K562 (cell line): ENCODE results near the gene ZNF438. TPM values are rescaled to one million over a fixed set of nuclear protein-coding genes. Genes with fewer than 3 reads are reported as not detected.

Experiments
- ATAC-seq: fragments of 200-7000 bp; cut with Tn5 transposase; 3 replicates; pipeline ENCODE4 v1.9.1; 2020; ENCODE audit warnings: moderate library complexity
- BruUV-seq: library from RNA; stranded (reverse); fragments of 400-500 nt; replicated peaks from 2 replicates; lab custom pipeline; 2021; lab: Mats Ljungman, UMichigan
- CTCF ChIA-PET: fragments of 300-600 bp; formaldehyde crosslinking; extraction: SDS; loops from one replicate; lab custom pipeline; 2021; ENCODE audit warnings: low intra/inter-chr PET ratio; lab: Yijun Ruan, JAX
- POLR2A ChIA-PET: fragments of 300-600, 350-650 bp; sonication (Branson Sonifier 250); formaldehyde crosslinking; extraction: SDS; loops from one replicate; lab custom pipeline; 2021; ENCODE audit warnings: antibody characterized with exemption, inconsistent platforms; lab: Yijun Ruan, JAX
- DNase-seq, 4 experiments: peaks; one replicate each; pipeline versions ENCODE4 v3.0.0 to v3.0.0-alpha.2; 2011 to 2018; ENCODE audit warnings: low spot score in 3 of 4, mixed read lengths in 3 of 4; ENCODE audit errors: extremely low read depth in 1 of 4
- FAIRE-seq: peaks from 2 replicates; lab custom pipeline; 2011; peaks lifted over from hg19 to GRCh38; lab: Jason Lieb, UNC
- H2AFZ ChIP-seq: 2 replicates; pipeline ENCODE4 v1.6.0; 2011; ENCODE audit warnings: low read depth, low read length, control low read depth, inconsistent platforms
- H3K27ac ChIP-seq: fragments of 200-600 bp; 3 replicates; pipeline ENCODE4 v1.8.0; 2011; ENCODE audit warnings: low read depth, mild to moderate bottlenecking, control low read depth, inconsistent platforms, low read length, moderate library complexity, mixed read lengths; ENCODE audit errors: extremely low read depth
- H3K27me3 ChIP-seq, 2 experiments: fragments of 300-600 bp in 1 of 2; 2 replicates in 1 of 2; 3 replicates in 1 of 2; pipeline versions ENCODE4 v1.6.0 to v1.8.0; 2011; ENCODE audit warnings: inconsistent platforms in 2 of 2, low read length in 2 of 2, mild to moderate bottlenecking in 1 of 2, mixed read lengths in 1 of 2, moderate library complexity in 1 of 2; ENCODE audit not compliant: control insufficient read depth in 2 of 2, insufficient read depth in 2 of 2
- H3K36me3 ChIP-seq: fragments of 300-600 bp; 3 replicates; pipeline ENCODE4 v1.8.0; 2011; ENCODE audit warnings: mild to moderate bottlenecking, low read length, inconsistent platforms; ENCODE audit not compliant: control insufficient read depth, insufficient read depth
- H3K4me1 ChIP-seq, 2 experiments: fragments of 200-600 bp in 1 of 2; replicated peaks in 1 of 2; 2 replicates in 1 of 2; 3 replicates in 1 of 2; pipeline versions ENCODE4 v1.5.1 to v1.8.0; 2011; ENCODE audit warnings: inconsistent platforms in 2 of 2, low read length in 2 of 2, mild to moderate bottlenecking in 1 of 2, mixed read lengths in 1 of 2, moderate library complexity in 1 of 2; ENCODE audit not compliant: control insufficient read depth in 2 of 2, insufficient read depth in 2 of 2
- H3K4me2 ChIP-seq: 2 replicates; pipeline ENCODE4 v1.6.1; 2011; ENCODE audit warnings: low read length, control low read depth, inconsistent platforms, mixed read lengths; ENCODE audit not compliant: insufficient read depth
- H3K4me3 ChIP-seq: fragments of 200-600 bp; sonication (generic), shearing (Covaris generic); 2 replicates; pipeline ENCODE4 v1.5.1; 2016; ENCODE audit warnings: control low read depth, inconsistent platforms
- H3K79me2 ChIP-seq: fragments of 200-600 bp; 3 replicates; pipeline ENCODE4 v1.8.0; 2011; ENCODE audit warnings: low read length, inconsistent platforms; ENCODE audit not compliant: control insufficient read depth, insufficient read depth
- H3K9ac ChIP-seq, 2 experiments: 2 replicates each; pipeline versions ENCODE4 v1.6.0 to v1.6.1; 2011; ENCODE audit warnings: low read depth in 2 of 2, low read length in 2 of 2, control low read depth in 1 of 2, inconsistent platforms in 1 of 2, mild to moderate bottlenecking in 1 of 2, mixed read lengths in 1 of 2; ENCODE audit not compliant: insufficient read depth in 1 of 2
- H3K9me1 ChIP-seq: one replicate; pipeline ENCODE4 v1.6.0; 2011; ENCODE audit warnings: inconsistent platforms, mild to moderate bottlenecking, low read length, moderate library complexity; ENCODE audit not compliant: control insufficient read depth, insufficient read depth
- H3K9me3 ChIP-seq: replicated peaks from 2 replicates; pipeline ENCODE4 v1.5.1; 2011; ENCODE audit warnings: low read depth, low read length, inconsistent platforms; ENCODE audit not compliant: control insufficient read depth, insufficient read depth
- H4K20me1 ChIP-seq: replicated peaks from 2 replicates; pipeline ENCODE4 v1.6.1; 2011; ENCODE audit warnings: low read length, inconsistent platforms, mixed read lengths; ENCODE audit not compliant: control insufficient read depth, insufficient read depth
- E2F3 ChIP-seq: fragments of 250-450 bp; sonication (Bioruptor Pico); IDR thresholded peaks from 2 replicates; pipeline ENCODE4 v1.4.0; 2020; ENCODE audit warnings: mild to moderate bottlenecking
- ETS2 ChIP-seq: IDR thresholded peaks from 2 replicates; pipeline ENCODE4 v1.6.1; 2016; ENCODE audit warnings: borderline replicate concordance, missing genetic modification characterization, mild to moderate bottlenecking, moderate library complexity, missing compliant biosample characterization; ENCODE audit not compliant: poor library complexity, severe bottlenecking
- FOXP1 ChIP-seq: sonication (generic); formaldehyde crosslinking; IDR thresholded peaks from 2 replicates; pipeline ENCODE4 v1.8.0; 2022; ENCODE audit warnings: mild to moderate bottlenecking, missing genetic modification reagents
- LEF1 ChIP-seq: fragments of 450-650 bp; IDR thresholded peaks from 2 replicates; pipeline ENCODE4 v1.6.1; 2016; ENCODE audit warnings: mild to moderate bottlenecking
- RBM14 ChIP-seq: fragments of 200-400 bp; formaldehyde crosslinking; IDR thresholded peaks from 2 replicates; pipeline ENCODE4 v1.6.1; 2018; ENCODE audit warnings: low read depth, mild to moderate bottlenecking, low read length, moderate library complexity, borderline replicate concordance; ENCODE audit not compliant: insufficient read depth
- TAF15 ChIP-seq: fragments of 200-400 bp; formaldehyde crosslinking; IDR thresholded peaks from 2 replicates; pipeline ENCODE4 v1.6.1; 2017; ENCODE audit warnings: mild to moderate bottlenecking, low read depth, low read length, moderate library complexity
- ZFP36 ChIP-seq: fragments of 150-350 bp; IDR thresholded peaks from 2 replicates; pipeline ENCODE4 v1.6.1; 2018; ENCODE audit warnings: low read length, low read depth; ENCODE audit not compliant: partially characterized antibody
- ZKSCAN3 ChIP-seq: fragments of 250-450 bp; sonication (Bioruptor Pico); IDR thresholded peaks from 2 replicates; pipeline ENCODE4 v1.4.0; 2020
- ZNF146 ChIP-seq: IDR thresholded peaks from one replicate; pipeline ENCODE4 v1.6.1; 2018; ENCODE audit warnings: missing compliant biosample characterization; ENCODE audit not compliant: unreplicated experiment
- ZNF408 ChIP-seq: fragments of 250-450 bp; sonication (Bioruptor Pico); IDR thresholded peaks from 2 replicates; pipeline ENCODE4 v1.4.0; 2020; ENCODE audit warnings: low read depth, mild to moderate bottlenecking, moderate library complexity
- WGBS: fragments of 100-300 bp; shearing (Covaris generic); methylation state at CpG from one replicate; pipeline ENCODE4 v1.1.6; 2016; ENCODE audit warnings: low coverage, mixed read lengths; ENCODE audit not compliant: insufficient coverage; ENCODE audit errors: missing lambda C conversion rate; 5-methylcytosine and 5-hydroxymethylcytosine counted together
- in situ Hi-C: fragments of 300-500 bp; cut with MboI; formaldehyde crosslinking; loops from 4 replicates; pipeline ENCODE4 v1.15.0; 2018; ENCODE audit warnings: inconsistent platforms, mixed read lengths
- intact Hi-C: fragments of 100-400 bp; cut with micrococcal nuclease; formaldehyde crosslinking; loops from 2 replicates; pipeline ENCODE4 v1.14.2; 2022
- polyA plus RNA-seq, 8 experiments: library from polyadenylated mRNA; depleted of rRNA in 4 of 8; stranded (reverse) in 5 of 8; unstranded in 3 of 8; fragments of >200 nt; fragmentation: Nextera tagmentation in 2 of 8; fragmentation: Illumina TruSeq in 1 of 8; extraction: Ambion mirVana in 2 of 8; extraction: Trizol in 1 of 8; gene quantifications; 2 replicates each; pipeline versions ENCODE4 v1.2.1 to v1.2.3, GENCODE V29; 2011 to 2014; ENCODE audit warnings: inconsistent platforms in 1 of 8, missing spikeins in 1 of 8
- total RNA-seq, 7 experiments: library from RNA; depleted of rRNA in 6 of 7; stranded (reverse); fragments of >200 nt in 6 of 7; fragmentation: Illumina TruSeq in 2 of 7; extraction: Trizol in 2 of 7; gene quantifications; 2 replicates each; pipeline versions ENCODE4 v1.2.1 to v1.2.3, GENCODE V29; 2011 to 2021; ENCODE audit warnings: low replicate concordance in 1 of 7
- TF ChIP-seq, protein P1 (sequence below), 2 experiments: fragments of 450-650 bp in 1 of 2; sonication (generic) in 1 of 2; formaldehyde crosslinking in 1 of 2; IDR thresholded peaks; 2 replicates each; pipeline versions ENCODE4 v1.7.1 to v1.9.0; 2016 to 2022; ENCODE audit warnings: inconsistent platforms in 1 of 2, mild to moderate bottlenecking in 1 of 2, missing genetic modification reagents in 1 of 2
- TF ChIP-seq, protein P2 (sequence below): sonication (generic); formaldehyde crosslinking; IDR thresholded peaks from 2 replicates; pipeline ENCODE4 v1.8.1; 2022; ENCODE audit warnings: missing genetic modification reagents

The ZNF438 gene
- total and polyA plus RNA-seq, 9 of the 15 experiments (the other 6 are each of a cell fraction or from before 2014, with no cell fraction given), result 0.45 to 1.5 (median 0.91) TPM

DNA sequence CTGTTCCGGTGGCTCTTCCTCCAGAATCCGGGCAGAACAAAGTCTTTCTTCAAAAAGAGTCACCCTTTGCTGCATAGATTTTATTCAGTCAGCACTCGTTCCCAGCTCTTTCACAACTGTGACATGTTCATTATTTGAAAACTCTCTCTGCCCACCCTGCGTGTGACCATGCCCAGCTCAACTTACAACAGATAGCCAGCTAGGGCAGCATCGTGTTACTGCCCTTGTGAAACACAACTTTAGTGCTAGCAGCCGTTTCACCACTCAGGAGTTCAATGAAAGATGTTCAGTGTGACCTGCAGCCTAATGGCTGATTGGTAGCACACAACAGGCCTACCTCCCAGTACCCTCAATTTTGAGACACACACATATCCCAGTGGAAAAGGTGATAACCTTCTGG is 57.9 kb downstream of the ZNF438 start:
- no TSS peak for BruUV-seq
- ChIA-PET POLR2A (interaction anchor here (0.5 to 0.9 kb wide), 2 partner anchors 36 to 141 kb away, joined by 3 to 5 read pairs; no protein-coding TSS in a partner anchor), CTCF (no interaction called here)
- WGBS, result 0% methylated on average over 6 of the region's 6 CpGs
- no peak overlapping the region for H3K27ac ChIP-seq
- H3K36me3 ChIP-seq, result no peaks in the 10 kb centered on the region
- no peak overlapping the region for H2AFZ ChIP-seq
- intact Hi-C loops, result no loop called here
- H3K4me2 ChIP-seq, result no peak overlapping the region
- no peak overlapping the region for H3K9ac ChIP-seq
- no peaks in the 10 kb centered on the region; a peak in 1 of 5 replicates for H3K27me3 ChIP-seq
- no peaks in the 10 kb centered on the region for H3K4me1 ChIP-seq
- H3K4me3 ChIP-seq, result no peak overlapping the region
- no peaks in the 10 kb centered on the region for H4K20me1 ChIP-seq
- in situ Hi-C loops, result no loop called here
- FAIRE-seq (no peak), DNase-seq (no peak), ATAC-seq (no peak)
- no peaks in the 10 kb centered on the region for H3K9me3 ChIP-seq
- no peaks in the 10 kb centered on the region for H3K9me1 ChIP-seq
- no peaks in the 10 kb centered on the region for H3K79me2 ChIP-seq
- TF ChIP-seq ZFP36 (no peak), TAF15 (no peak), LEF1 (no peak), ETS2 (no peak), ZNF146 (CRISPR knock-in tag) (no peak), FOXP1 (CRISPR knock-in tag) (no peak), RBM14 (no peak), E2F3 (CRISPR knock-in tag) (no peak), ZKSCAN3 (no peak), ZNF408 (CRISPR knock-in tag) (no peak)
- TF ChIP-seq, protein P1, sequence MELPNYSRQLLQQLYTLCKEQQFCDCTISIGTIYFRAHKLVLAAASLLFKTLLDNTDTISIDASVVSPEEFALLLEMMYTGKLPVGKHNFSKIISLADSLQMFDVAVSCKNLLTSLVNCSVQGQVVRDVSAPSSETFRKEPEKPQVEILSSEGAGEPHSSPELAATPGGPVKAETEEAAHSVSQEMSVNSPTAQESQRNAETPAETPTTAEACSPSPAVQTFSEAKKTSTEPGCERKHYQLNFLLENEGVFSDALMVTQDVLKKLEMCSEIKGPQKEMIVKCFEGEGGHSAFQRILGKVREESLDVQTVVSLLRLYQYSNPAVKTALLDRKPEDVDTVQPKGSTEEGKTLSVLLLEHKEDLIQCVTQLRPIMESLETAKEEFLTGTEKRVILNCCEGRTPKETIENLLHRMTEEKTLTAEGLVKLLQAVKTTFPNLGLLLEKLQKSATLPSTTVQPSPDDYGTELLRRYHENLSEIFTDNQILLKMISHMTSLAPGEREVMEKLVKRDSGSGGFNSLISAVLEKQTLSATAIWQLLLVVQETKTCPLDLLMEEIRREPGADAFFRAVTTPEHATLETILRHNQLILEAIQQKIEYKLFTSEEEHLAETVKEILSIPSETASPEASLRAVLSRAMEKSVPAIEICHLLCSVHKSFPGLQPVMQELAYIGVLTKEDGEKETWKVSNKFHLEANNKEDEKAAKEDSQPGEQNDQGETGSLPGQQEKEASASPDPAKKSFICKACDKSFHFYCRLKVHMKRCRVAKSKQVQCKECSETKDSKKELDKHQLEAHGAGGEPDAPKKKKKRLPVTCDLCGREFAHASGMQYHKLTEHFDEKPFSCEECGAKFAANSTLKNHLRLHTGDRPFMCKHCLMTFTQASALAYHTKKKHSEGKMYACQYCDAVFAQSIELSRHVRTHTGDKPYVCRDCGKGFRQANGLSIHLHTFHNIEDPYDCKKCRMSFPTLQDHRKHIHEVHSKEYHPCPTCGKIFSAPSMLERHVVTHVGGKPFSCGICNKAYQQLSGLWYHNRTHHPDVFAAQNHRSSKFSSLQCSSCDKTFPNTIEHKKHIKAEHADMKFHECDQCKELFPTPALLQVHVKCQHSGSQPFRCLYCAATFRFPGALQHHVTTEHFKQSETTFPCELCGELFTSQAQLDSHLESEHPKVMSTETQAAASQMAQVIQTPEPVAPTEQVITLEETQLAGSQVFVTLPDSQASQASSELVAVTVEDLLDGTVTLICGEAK (IDR thresholded peaks at IDR 0.05), result no peak
- TF ChIP-seq, protein P1 (CRISPR knock-in tag; IDR thresholded peaks at IDR 0.05), result no peak
- TF ChIP-seq, protein P2, sequence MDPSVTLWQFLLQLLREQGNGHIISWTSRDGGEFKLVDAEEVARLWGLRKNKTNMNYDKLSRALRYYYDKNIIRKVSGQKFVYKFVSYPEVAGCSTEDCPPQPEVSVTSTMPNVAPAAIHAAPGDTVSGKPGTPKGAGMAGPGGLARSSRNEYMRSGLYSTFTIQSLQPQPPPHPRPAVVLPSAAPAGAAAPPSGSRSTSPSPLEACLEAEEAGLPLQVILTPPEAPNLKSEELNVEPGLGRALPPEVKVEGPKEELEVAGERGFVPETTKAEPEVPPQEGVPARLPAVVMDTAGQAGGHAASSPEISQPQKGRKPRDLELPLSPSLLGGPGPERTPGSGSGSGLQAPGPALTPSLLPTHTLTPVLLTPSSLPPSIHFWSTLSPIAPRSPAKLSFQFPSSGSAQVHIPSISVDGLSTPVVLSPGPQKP (CRISPR knock-in tag), result no peak
